Measurements from ENCODE around the gene TSC22D4.

TSC22D4 gene

DNA sequence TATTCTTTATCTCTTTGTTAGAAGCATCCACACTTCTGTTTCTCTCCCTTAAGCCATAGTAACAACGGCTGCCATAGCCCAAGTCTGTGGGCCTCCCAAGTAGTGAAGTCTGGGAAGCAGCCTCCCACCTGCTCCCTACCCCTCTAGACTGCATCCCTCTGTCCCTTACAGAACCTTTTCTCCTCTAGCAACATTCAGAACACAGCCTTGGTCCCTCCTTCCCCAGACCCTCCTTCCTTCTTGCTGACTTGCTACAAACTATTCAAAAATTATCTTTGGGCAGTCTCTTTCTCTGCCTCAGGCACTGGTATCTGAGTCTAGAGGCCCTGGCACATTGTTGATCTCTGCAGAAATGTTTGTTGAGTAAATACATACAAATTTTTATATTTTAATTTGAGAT is 2.5 kb upstream of the TSC22D4 start:
- H3K9ac ChIP-seq (ENCODE audit: low read length) = no peak overlapping the region
- no peak overlapping the region for H2AK5ac ChIP-seq (ENCODE audit: low read length)
- no peak overlapping the region for H4K91ac ChIP-seq (ENCODE audit: low read depth, low read length)
- no peak overlapping the region for H2BK5ac ChIP-seq (ENCODE audit: low read depth, low read length, poor library complexity)
- H3K4me3 ChIP-seq (ENCODE audit: low read depth, low read length) = no peak overlapping the region
- H2AFZ ChIP-seq (ENCODE audit: insufficient read depth, low read length, poor library complexity) = no peak overlapping the region
- H3K4me1 ChIP-seq (ENCODE audit: control insufficient read depth in 1 of 2, insufficient read depth in 2 of 2, low read length in 2 of 2) = peaks cover 14 to 18% of the 10 kb centered on the region in 2 experiments
- H3K4ac ChIP-seq (ENCODE audit: low read depth, low read length) = no peak overlapping the region
- no peak overlapping the region for H3K4me2 ChIP-seq (ENCODE audit: low read length)
- no peak overlapping the region for H2BK12ac ChIP-seq (ENCODE audit: low read length)
- H3K27ac ChIP-seq (ENCODE audit: low read depth, low read length) = no peak overlapping the region
- no peak overlapping the region for H4K12ac ChIP-seq (ENCODE audit: low read depth, low read length)
- no peaks in the 10 kb centered on the region for H3K27me3 ChIP-seq (ENCODE audit: insufficient read depth, low read length)
- WGBS (ENCODE audit: extremely low coverage, insufficient coverage, insufficient read length) = no CpG with 5 or more reads among the region's 1 CpG
- no peak overlapping the region for H3K18ac ChIP-seq (ENCODE audit: low read length)
- peaks cover 13% of the 10 kb centered on the region for H3K79me1 ChIP-seq (ENCODE audit: low read length)
- H3K9me3 ChIP-seq (ENCODE audit: insufficient read depth, low read depth, low read length) = no peaks in the 10 kb centered on the region
- H2BK120ac ChIP-seq (ENCODE audit: insufficient read depth, low read length, poor library complexity) = no peak overlapping the region
- H3K14ac ChIP-seq (ENCODE audit: low read length) = no peak overlapping the region
- H3K79me2 ChIP-seq (ENCODE audit: control insufficient read depth, insufficient read depth, low read length, poor library complexity) = peaks cover 15% of the 10 kb centered on the region
- no peak for DNase-seq
- no peak overlapping the region for H4K8ac ChIP-seq (ENCODE audit: low read depth, low read length)
- H3K36me3 ChIP-seq (ENCODE audit: control insufficient read depth in 1 of 2, insufficient read depth in 2 of 2, low read length in 2 of 2) = peaks cover 3 to 8% of the 10 kb centered on the region in 2 experiments
- H3K23ac ChIP-seq (ENCODE audit: low read length) = no peak overlapping the region

DNA sequence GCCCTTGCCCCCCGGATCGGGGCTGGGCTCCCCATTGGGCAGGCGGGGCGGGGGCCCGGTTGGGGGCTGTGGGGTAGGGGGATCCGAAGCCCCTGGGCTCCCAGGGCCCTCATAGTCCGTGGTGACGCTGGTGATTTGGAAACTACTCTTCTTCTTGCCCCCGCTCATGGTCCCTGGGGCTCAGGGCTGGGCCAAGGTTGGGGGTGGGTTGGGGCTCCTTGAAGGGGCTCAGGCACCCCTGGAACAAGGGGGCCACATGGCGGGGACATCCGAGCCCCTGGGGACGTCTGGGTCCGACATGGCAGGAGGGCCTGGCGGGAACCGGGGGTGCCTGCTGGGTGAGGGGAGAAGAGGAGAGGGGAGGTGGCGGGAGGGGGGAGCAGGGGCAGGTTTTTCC is 1.1 kb downstream of the TSC22D4 start:
- Histone ChIP-seq H3K27me3 (ENCODE audit: insufficient read depth, low read length) (no peaks in the 10 kb centered on the region), H3K79me1 (ENCODE audit: low read length) (peaks cover 10% of the 10 kb centered on the region), H2BK120ac (ENCODE audit: insufficient read depth, low read length, poor library complexity) (peak overlapping the region; percentile 31), H4K8ac (ENCODE audit: low read depth, low read length) (no peak overlapping the region), H3K9ac (ENCODE audit: low read length) (peak overlapping the region; percentile 21), H3K27ac (ENCODE audit: low read depth, low read length) (no peak overlapping the region), H2AFZ (ENCODE audit: insufficient read depth, low read length, poor library complexity) (no peak overlapping the region), H2AK5ac (ENCODE audit: low read length) (no peak overlapping the region), H3K36me3 (ENCODE audit: control insufficient read depth in 1 of 2, insufficient read depth in 2 of 2, low read length in 2 of 2) (peaks cover 15 to 17% of the 10 kb centered on the region in 2 experiments), H2BK5ac (ENCODE audit: low read depth, low read length, poor library complexity) (no peak overlapping the region), H3K18ac (ENCODE audit: low read length) (no peak overlapping the region), H3K4me1 (ENCODE audit: control insufficient read depth in 1 of 2, insufficient read depth in 2 of 2, low read length in 2 of 2) (peaks cover 15 to 19% of the 10 kb centered on the region in 2 experiments), H4K91ac (ENCODE audit: low read depth, low read length) (peak overlapping the region; percentile 35), H3K4me2 (ENCODE audit: low read length) (peak overlapping the region; percentile 74), H3K79me2 (ENCODE audit: control insufficient read depth, insufficient read depth, low read length, poor library complexity) (peaks cover 15% of the 10 kb centered on the region), H3K23ac (ENCODE audit: low read length) (no peak overlapping the region), H4K12ac (ENCODE audit: low read depth, low read length) (peak overlapping the region; percentile 48), H3K14ac (ENCODE audit: low read length) (peak overlapping the region; percentile 31), H3K4ac (ENCODE audit: low read depth, low read length) (peak overlapping the region; percentile 77), H2BK12ac (ENCODE audit: low read length) (no peak overlapping the region), H3K9me3 (ENCODE audit: insufficient read depth, low read depth, low read length) (no peaks in the 10 kb centered on the region), H3K4me3 (ENCODE audit: low read depth, low read length) (peak overlapping the region; percentile 84)
- WGBS (ENCODE audit: extremely low coverage, insufficient coverage, insufficient read length) = no CpG with 5 or more reads among the region's 16 CpGs
- DNase-seq = no peak

- no peak overlapping the region for H3K27ac ChIP-seq (ENCODE audit: low read depth, low read length)
- peak overlapping the region; percentile 37 for H3K18ac ChIP-seq (ENCODE audit: low read length)
- H3K23ac ChIP-seq (ENCODE audit: low read length) = no peak overlapping the region
- H2AK5ac ChIP-seq (ENCODE audit: low read length) = peak overlapping the region; percentile 80
- H3K9me3 ChIP-seq (ENCODE audit: insufficient read depth, low read depth, low read length) = no peaks in the 10 kb centered on the region
- H3K79me1 ChIP-seq (ENCODE audit: low read length) = peaks cover 10% of the 10 kb centered on the region
- H3K4ac ChIP-seq (ENCODE audit: low read depth, low read length) = peak overlapping the region; percentile 60
- peak overlapping the region; percentile 31 for H4K91ac ChIP-seq (ENCODE audit: low read depth, low read length)
- H4K8ac ChIP-seq (ENCODE audit: low read depth, low read length) = peak overlapping the region; percentile 37
- H3K4me2 ChIP-seq (ENCODE audit: low read length) = peak overlapping the region; percentile 74
- H4K12ac ChIP-seq (ENCODE audit: low read depth, low read length) = no peak overlapping the region
- peaks cover 15% of the 10 kb centered on the region for H3K79me2 ChIP-seq (ENCODE audit: control insufficient read depth, insufficient read depth, low read length, poor library complexity)
- peak overlapping the region; percentile 42 for H3K9ac ChIP-seq (ENCODE audit: low read length)
- no peak overlapping the region for H3K4me3 ChIP-seq (ENCODE audit: low read depth, low read length)
- H3K4me1 ChIP-seq (ENCODE audit: control insufficient read depth in 1 of 2, insufficient read depth in 2 of 2, low read length in 2 of 2) = peaks cover 13 to 18% of the 10 kb centered on the region in 2 experiments
- no peak overlapping the region for H3K14ac ChIP-seq (ENCODE audit: low read length)
- DNase-seq = no peak
- no peak overlapping the region for H2AFZ ChIP-seq (ENCODE audit: insufficient read depth, low read length, poor library complexity)
- H2BK12ac ChIP-seq (ENCODE audit: low read length) = peak overlapping the region; percentile 15
- no CpG with 5 or more reads among the region's 30 CpGs for WGBS (ENCODE audit: extremely low coverage, insufficient coverage, insufficient read length)
- peaks cover 17 to 21% of the 10 kb centered on the region in 2 experiments for H3K36me3 ChIP-seq (ENCODE audit: control insufficient read depth in 1 of 2, insufficient read depth in 2 of 2, low read length in 2 of 2)
- H2BK5ac ChIP-seq (ENCODE audit: low read depth, low read length, poor library complexity) = no peak overlapping the region
- peak overlapping the region; percentile 31 for H2BK120ac ChIP-seq (ENCODE audit: insufficient read depth, low read length, poor library complexity)
- no peaks in the 10 kb centered on the region for H3K27me3 ChIP-seq (ENCODE audit: insufficient read depth, low read length)
These were observed 1.8 kb downstream of the TSC22D4 start for GRCh38 chr7:100476903-100477870.

DNA sequence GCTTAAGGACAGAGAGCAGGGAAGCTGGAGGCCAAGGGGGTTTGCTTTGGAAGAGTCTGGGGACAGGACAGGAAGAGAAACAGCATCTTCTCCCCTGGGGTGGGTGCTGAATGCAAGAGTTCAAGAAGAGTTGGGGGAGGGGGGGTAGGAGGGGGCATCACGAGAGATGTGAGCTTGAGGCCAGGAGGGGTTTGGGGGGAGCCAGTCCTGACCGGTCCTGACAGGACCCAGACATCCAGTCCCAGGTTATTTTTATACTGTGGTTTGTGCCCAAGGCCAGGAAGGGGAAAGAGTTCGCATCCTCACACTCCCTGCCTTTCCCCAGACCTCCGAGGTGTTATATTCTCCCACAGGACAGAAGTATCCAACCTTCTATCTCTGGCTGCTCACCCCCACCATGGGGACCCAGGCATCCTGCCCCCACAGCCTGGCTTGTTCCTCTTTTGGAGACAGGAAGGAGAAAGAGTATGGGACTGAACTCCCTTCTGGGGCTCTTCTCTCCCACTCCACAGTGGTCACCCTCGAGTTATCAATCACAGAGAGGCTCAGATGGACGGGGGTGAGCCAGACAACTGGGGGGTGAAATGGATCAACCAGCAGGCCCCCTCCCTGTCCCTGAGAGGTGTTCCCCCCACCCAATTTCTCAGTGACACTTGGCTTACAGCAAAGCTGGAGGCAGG is 2.8 kb downstream of the TSC22D4 start:
- Histone ChIP-seq H4K12ac (ENCODE audit: low read depth, low read length) (no peak overlapping the region), H4K91ac (ENCODE audit: low read depth, low read length) (no peak overlapping the region), H3K9me3 (ENCODE audit: insufficient read depth, low read depth, low read length) (no peaks in the 10 kb centered on the region), H3K79me2 (ENCODE audit: control insufficient read depth, insufficient read depth, low read length, poor library complexity) (peaks cover 15% of the 10 kb centered on the region), H3K27me3 (ENCODE audit: insufficient read depth, low read length) (no peaks in the 10 kb centered on the region), H3K18ac (ENCODE audit: low read length) (no peak overlapping the region), H3K4ac (ENCODE audit: low read depth, low read length) (no peak overlapping the region), H2AFZ (ENCODE audit: insufficient read depth, low read length, poor library complexity) (no peak overlapping the region), H3K23ac (ENCODE audit: low read length) (no peak overlapping the region), H2BK5ac (ENCODE audit: low read depth, low read length, poor library complexity) (no peak overlapping the region), H3K4me3 (ENCODE audit: low read depth, low read length) (no peak overlapping the region), H3K36me3 (ENCODE audit: control insufficient read depth in 1 of 2, insufficient read depth in 2 of 2, low read length in 2 of 2) (peaks cover 20 to 25% of the 10 kb centered on the region in 2 experiments), H2BK120ac (ENCODE audit: insufficient read depth, low read length, poor library complexity) (no peak overlapping the region), H3K4me2 (ENCODE audit: low read length) (peak overlapping the region; percentile 29), H3K9ac (ENCODE audit: low read length) (no peak overlapping the region), H3K14ac (ENCODE audit: low read length) (no peak overlapping the region), H2AK5ac (ENCODE audit: low read length) (no peak overlapping the region), H3K27ac (ENCODE audit: low read depth, low read length) (no peak overlapping the region), H3K4me1 (ENCODE audit: control insufficient read depth in 1 of 2, insufficient read depth in 2 of 2, low read length in 2 of 2) (peaks cover 13 to 18% of the 10 kb centered on the region in 2 experiments), H3K79me1 (ENCODE audit: low read length) (peaks cover 10% of the 10 kb centered on the region), H2BK12ac (ENCODE audit: low read length) (no peak overlapping the region), H4K8ac (ENCODE audit: low read depth, low read length) (no peak overlapping the region)
- no CpG with 5 or more reads among the region's 6 CpGs for WGBS (ENCODE audit: extremely low coverage, insufficient coverage, insufficient read length)
- no peak for DNase-seq
